HepG2 (cell line): Measurements from ENCODE around the gene TRMT6. TPM values are rescaled to one million over a fixed set of nuclear protein-coding genes. Genes with fewer than 3 reads are reported as not detected.

Source experiments
- ATAC-seq: fragments of 200-7000 bp; cut with Tn5 transposase; 3 replicates; pipeline ENCODE4 v1.9.1; 2020; ENCODE audit warnings: mild to moderate bottlenecking, moderate library complexity
- BruUV-seq: library from RNA; stranded (reverse); fragments of 400-500 nt; replicated peaks from 2 replicates; lab custom pipeline; 2021; lab: Mats Ljungman, UMichigan
- CTCF ChIA-PET: fragments of 300-600 bp; formaldehyde crosslinking; extraction: SDS; loops from one replicate; lab custom pipeline; 2021; ENCODE audit warnings: low total read pairs, inconsistent platforms, low intra/inter-chr PET ratio; lab: Yijun Ruan, JAX
- POLR2A ChIA-PET: fragments of 350-600 bp; sonication (Branson Sonifier 250); formaldehyde crosslinking; loops from one replicate; lab custom pipeline; 2020; ENCODE audit warnings: antibody characterized with exemption, inconsistent platforms; lab: Yijun Ruan, JAX
- DNase-seq: peaks from one replicate; pipeline ENCODE4 v3.0.0-alpha.2; 2015; ENCODE audit warnings: low spot score
- FAIRE-seq: peaks from 3 replicates; lab custom pipeline; 2011; peaks lifted over from hg19 to GRCh38; lab: Jason Lieb, UNC
- H2AFZ ChIP-seq: one replicate; pipeline ENCODE4 v1.6.1; 2011; ENCODE audit warnings: low read length, inconsistent platforms
- H3K27ac ChIP-seq: fragments of 300-600 bp; 3 replicates; pipeline ENCODE4 v1.8.0; 2011; ENCODE audit warnings: mixed run types, mild to moderate bottlenecking, mixed read lengths, low read length, inconsistent platforms; ENCODE audit not compliant: insufficient read depth; ENCODE audit errors: extremely low read length
- H3K27me3 ChIP-seq, 2 experiments: fragments of 200-600 bp in 1 of 2; 2 replicates in 1 of 2; 3 replicates in 1 of 2; pipeline versions ENCODE4 v1.6.0 to v1.8.0; 2011; ENCODE audit warnings: low read length in 2 of 2, mild to moderate bottlenecking in 2 of 2, moderate library complexity in 2 of 2, inconsistent platforms in 1 of 2; ENCODE audit not compliant: insufficient read depth in 2 of 2, control insufficient read depth in 1 of 2
- H3K36me3 ChIP-seq, 2 experiments: fragments of 200-600 bp in 1 of 2; replicated peaks in 1 of 2; 2 replicates in 1 of 2; 3 replicates in 1 of 2; pipeline versions ENCODE4 v1.5.1 to v1.8.0; 2011; ENCODE audit warnings: low read length in 2 of 2, inconsistent platforms in 1 of 2; ENCODE audit not compliant: insufficient read depth in 2 of 2, control insufficient read depth in 1 of 2
- H3K4me1 ChIP-seq: 2 replicates; pipeline ENCODE4 v1.5.1; 2012; ENCODE audit warnings: low read length, inconsistent platforms; ENCODE audit not compliant: insufficient read depth
- H3K4me2 ChIP-seq: 2 replicates; pipeline ENCODE4 v1.6.0; 2011; ENCODE audit warnings: low read depth, low read length, inconsistent platforms
- H3K4me3 ChIP-seq, 3 experiments: fragments of 200-600 bp in 1 of 3; sonication (generic), shearing (Covaris generic) in 1 of 3; replicated peaks in 1 of 3; 2 replicates each; pipeline ENCODE4 v1.5.1; 2011 to 2016; ENCODE audit warnings: low read length in 3 of 3, inconsistent platforms in 2 of 3, low read depth in 2 of 3, mild to moderate bottlenecking in 2 of 3, control low read depth in 1 of 3, mixed read lengths in 1 of 3; ENCODE audit not compliant: insufficient read depth in 1 of 3
- H3K79me2 ChIP-seq: one replicate; pipeline ENCODE4 v1.6.1; 2011; ENCODE audit warnings: low read length, inconsistent platforms; ENCODE audit not compliant: insufficient read depth
- H3K9ac ChIP-seq: 2 replicates; pipeline ENCODE4 v1.6.0; 2011; ENCODE audit warnings: mild to moderate bottlenecking, low read depth, low read length, inconsistent platforms; ENCODE audit not compliant: insufficient read depth
- H3K9me3 ChIP-seq: 2 replicates; pipeline ENCODE4 v1.5.1; 2012; ENCODE audit warnings: mild to moderate bottlenecking, low read length
- H4K20me1 ChIP-seq: 2 replicates; pipeline ENCODE4 v1.6.0; 2011; ENCODE audit warnings: inconsistent platforms, mild to moderate bottlenecking, low read length, moderate library complexity; ENCODE audit not compliant: insufficient read depth
- DNMT3B ChIP-seq: conservative IDR thresholded peaks from 2 replicates; pipeline ENCODE4 v1.6.1; 2016; ENCODE audit warnings: missing biosample characterization, control low read depth
- ELK4 ChIP-seq: sonication (generic); formaldehyde crosslinking; IDR thresholded peaks from 2 replicates; pipeline ENCODE4 v1.9.0; 2021; ENCODE audit warnings: missing genetic modification reagents, borderline replicate concordance
- KAT8 ChIP-seq: IDR thresholded peaks from 2 replicates; pipeline ENCODE4 v1.6.1; 2016; ENCODE audit warnings: missing genetic modification reagents, missing compliant biosample characterization
- KLF9 ChIP-seq: IDR thresholded peaks from 2 replicates; pipeline ENCODE4 v1.6.1; 2016; ENCODE audit warnings: low read depth
- NKX3-1 ChIP-seq: sonication (generic); formaldehyde crosslinking; IDR thresholded peaks from 2 replicates; pipeline ENCODE4 v1.5.0; 2020; ENCODE audit warnings: missing genetic modification reagents
- NR2C2 ChIP-seq: sonication (generic); formaldehyde crosslinking; IDR thresholded peaks from 2 replicates; pipeline ENCODE4 v1.4.0; 2020; ENCODE audit warnings: missing genetic modification reagents, mild to moderate bottlenecking, moderate library complexity, borderline replicate concordance
- PAXIP1 ChIP-seq: sonication (generic); formaldehyde crosslinking; conservative IDR thresholded peaks from 2 replicates; pipeline ENCODE4 v1.4.0; 2020; ENCODE audit warnings: mild to moderate bottlenecking, missing genetic modification reagents, moderate library complexity
- SAP130 ChIP-seq: IDR thresholded peaks from 2 replicates; pipeline ENCODE4 v1.6.1; 2016; ENCODE audit warnings: low read depth
- ZNF232 ChIP-seq: sonication (generic); formaldehyde crosslinking; IDR thresholded peaks from 2 replicates; pipeline ENCODE4 v1.4.0; 2020; ENCODE audit warnings: missing genetic modification reagents, borderline replicate concordance
- ZNF496 ChIP-seq: sonication (generic); formaldehyde crosslinking; IDR thresholded peaks from 2 replicates; pipeline ENCODE4 v1.8.1; 2023; ENCODE audit warnings: mild to moderate bottlenecking, moderate library complexity, missing genetic modification reagents; ENCODE audit not compliant: insufficient replicate concordance
- ZNF768 ChIP-seq: sonication (generic); formaldehyde crosslinking; IDR thresholded peaks from 2 replicates; pipeline ENCODE4 v1.4.0; 2020; ENCODE audit warnings: missing genetic modification reagents
- ZNF770 ChIP-seq: sonication (generic); formaldehyde crosslinking; IDR thresholded peaks from 2 replicates; pipeline ENCODE4 v1.5.0; 2020; ENCODE audit warnings: mild to moderate bottlenecking, missing genetic modification reagents
- WGBS: methylation state at CpG from one replicate; pipeline ENCODE4 v1.1.6; 2017; ENCODE audit warnings: low lambda C conversion rate; 5-methylcytosine and 5-hydroxymethylcytosine counted together
- in situ Hi-C: cut with HindIII; loops from 2 replicates; pipeline ENCODE4 v1.10.0; 2017; ENCODE audit warnings: low pct_unique_long_range_greater_than_20kb; ENCODE audit not compliant: extremely low pct_ligation_motif_present
- intact Hi-C: fragments of 100-400 bp; cut with micrococcal nuclease; formaldehyde crosslinking; loops from one replicate; pipeline ENCODE4 v1.10.0; 2022; ENCODE audit not compliant: unreplicated experiment
- polyA plus RNA-seq, 8 experiments: library from polyadenylated mRNA; depleted of rRNA in 3 of 8; stranded (reverse) in 7 of 8; unstranded in 1 of 8; fragments of >200 nt; fragmentation: Illumina TruSeq in 4 of 8; extraction: Trizol in 4 of 8; gene quantifications; 2 replicates each; pipeline versions ENCODE4 v1.2.1 to v1.2.3, GENCODE V29; 2011 to 2016; ENCODE audit warnings: low read depth in 4 of 8, missing spikeins in 1 of 8, mixed read lengths in 1 of 8; ENCODE audit not compliant: insufficient read depth in 1 of 8
- total RNA-seq, 5 experiments: library from RNA; depleted of rRNA; stranded (reverse); fragments of >200 nt; fragmentation: Illumina TruSeq; extraction: Trizol; gene quantifications; 2 replicates each; pipeline ENCODE4 v1.2.3, GENCODE V29; 2016; ENCODE audit warnings: low read depth in 1 of 5

The TRMT6 gene
- total and polyA plus RNA-seq, 2 of the 13 experiments (the other 11 are each of a cell fraction or from before 2014, with no cell fraction given): 10.5 to 37.8 TPM

- TF ChIP-seq PAXIP1 (CRISPR knock-in tag): no peak
Measured at GRCh38 chr20:5932796-5933195, 17.5 kb downstream of the TRMT6 start (continued).

- 57% methylated on average over 3 of the region's 3 CpGs for WGBS
- no peak overlapping the region for H3K9ac ChIP-seq
- no peak for ATAC-seq
- TF ChIP-seq ZNF232 (CRISPR knock-in tag): no peak
- no peak for TF ChIP-seq ZNF768
- TF ChIP-seq SAP130 (CRISPR knock-in tag): no peak
- TF ChIP-seq ELK4 (CRISPR knock-in tag): no peak
- no peak for TF ChIP-seq KAT8 (CRISPR knock-in tag)
- TF ChIP-seq KLF9 (CRISPR knock-in tag): no peak
- TF ChIP-seq NR2C2 (CRISPR knock-in tag): no peak
- TF ChIP-seq ZNF496 (CRISPR knock-in tag): no peak
- TF ChIP-seq NKX3-1 (CRISPR knock-in tag): no peak
- TF ChIP-seq ZNF770 (CRISPR knock-in tag): no peak
- TF ChIP-seq DNMT3B (CRISPR knock-in tag): no peak
- DNase-seq: no peak
- H3K27me3 ChIP-seq: 0 out of 5 replicates have a peak, but pooled peaks cover 0 to 5% of the 10 kb centered on the region in 2 experiments
- no peak overlapping the region for H3K4me2 ChIP-seq
- intact Hi-C loops (loop anchor here (5.0 kb wide), 2 partner anchors 114 to 129 kb away; no protein-coding TSS in a partner anchor), in situ Hi-C loops (loop anchor here (5.0 kb wide), 2 partner anchors 124 to 399 kb away; no protein-coding TSS in a partner anchor)
- ChIA-PET CTCF (interaction anchor here (1.1 kb wide), 1 partner anchor 402 kb away, joined by 3 read pairs; no protein-coding TSS in a partner anchor), POLR2A (interaction anchor here (0.6 kb wide), 1 partner anchor 144 kb away, joined by 3 read pairs; no protein-coding TSS in a partner anchor)
- no peaks in the 10 kb centered on the region for H3K36me3 ChIP-seq
- no peaks in the 10 kb centered on the region for H3K79me2 ChIP-seq
- H4K20me1 ChIP-seq: no peaks in the 10 kb centered on the region
- no TSS peak for BruUV-seq
- no peak for FAIRE-seq
- H3K27ac ChIP-seq: no peak overlapping the region
- peaks cover 9% of the 10 kb centered on the region; the same call in 1 of the 2 replicates for H3K4me1 ChIP-seq
- no peak overlapping the region for H3K4me3 ChIP-seq
- H2AFZ ChIP-seq: no peak overlapping the region
- H3K9me3 ChIP-seq: no peaks in the 10 kb centered on the region
Measured at GRCh38 chr20:5931411-5931810, 18.9 kb downstream of the TRMT6 start.
